ENCODE data around the gene ADM. TPM values are rescaled to one million over a fixed set of nuclear protein-coding genes. Genes with fewer than 3 reads are reported as not detected.
A peak's percentile ranks its signal among the peaks of the same experiment; 100 is the strongest.

Gene ADM
- total and polyA plus RNA-seq, 4 donors, result 9.7 to 33.1 (median 22.7) TPM

DNA sequence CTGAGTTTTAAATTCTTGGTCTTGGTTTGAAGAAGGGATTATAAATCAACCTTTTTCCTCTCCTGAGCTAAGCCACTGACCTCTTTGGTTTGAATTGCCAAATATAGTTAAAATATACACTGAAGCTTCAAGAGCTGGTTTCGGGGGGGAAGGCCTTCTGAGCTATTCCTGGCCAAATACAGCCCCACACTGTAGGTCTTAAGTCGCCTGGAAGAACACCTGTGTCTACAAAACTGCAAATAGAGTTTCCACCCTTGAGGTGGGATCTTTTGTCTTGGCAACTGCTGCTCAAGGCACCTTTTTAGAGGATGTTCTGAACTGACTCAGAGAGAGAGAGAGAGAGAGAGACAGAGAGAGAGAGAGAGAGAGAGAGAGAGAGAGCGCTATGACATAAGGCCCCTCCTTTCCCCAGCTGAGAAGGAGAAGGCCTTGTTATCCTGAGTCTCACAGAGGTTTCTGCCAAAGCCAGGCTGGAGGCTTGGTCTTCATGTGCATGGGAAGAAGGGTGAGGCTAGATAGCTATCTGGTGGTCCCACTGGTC, 5.5 kb downstream of the ADM start:
- Histone ChIP-seq H3K4me1 (ENCODE audit: control insufficient read depth in 4 of 4, insufficient read depth in 4 of 4, low read length in 3 of 4) (peaks cover 6 to 40% (median 24%) of the 10 kb centered on the region in 4 donors), H3K4me3 (ENCODE audit: low read depth in 1 of 3, low read length in 3 of 3) (no peak overlapping the region), H3K27ac (ENCODE audit: low read depth in 1 of 2, low read length in 2 of 2) (peak overlapping the region in 1 of 2 donors; percentile 96), H3K36me3 (ENCODE audit: control insufficient read depth in 4 of 4, insufficient read depth in 3 of 4, low read depth in 1 of 4, low read length in 3 of 4) (no peaks in the 10 kb centered on the region), H3K9me3 (ENCODE audit: control insufficient read depth in 4 of 4, low read length in 3 of 4) (no peaks in the 10 kb centered on the region), H3K27me3 (ENCODE audit: control insufficient read depth in 4 of 4, insufficient read depth in 4 of 4, low read length in 3 of 4) (no peaks in the 10 kb centered on the region), H3K9ac (ENCODE audit: low read depth in 1 of 2, low read length in 2 of 2) (no peak overlapping the region)
- WGBS, result 85% methylated on average over 3 of the region's 3 CpGs
- DNase-seq (ENCODE audit: low spot score), result no peak
- TF ChIP-seq JUND (IDR thresholded peaks at IDR 0.05), result no peak
- no peak for TF ChIP-seq NR2F2 (IDR thresholded peaks at IDR 0.05)
- TF ChIP-seq EGR1 (IDR thresholded peaks at IDR 0.05; ENCODE audit: low read depth in 2 of 2), result no peak
- TF ChIP-seq TAF1 (conservative IDR thresholded peaks at IDR 0.05), result no peak
- no peak for TF ChIP-seq FOXA2 (IDR thresholded peaks at IDR 0.05)
- no peak for TF ChIP-seq SP1 (IDR thresholded peaks at IDR 0.05)
- TF ChIP-seq GABPA (IDR thresholded peaks at IDR 0.05 in 1 of 2, conservative IDR thresholded peaks at IDR 0.05 in 1 of 2), result no peak
- no peak for TF ChIP-seq ATF3 (IDR thresholded peaks at IDR 0.05)
- TF ChIP-seq RAD21 (IDR thresholded peaks at IDR 0.05), result no peak
- no peak for TF ChIP-seq MAX (IDR thresholded peaks at IDR 0.05)
- no peak for TF ChIP-seq RXRA (IDR thresholded peaks at IDR 0.05)
- TF ChIP-seq, protein P1, sequence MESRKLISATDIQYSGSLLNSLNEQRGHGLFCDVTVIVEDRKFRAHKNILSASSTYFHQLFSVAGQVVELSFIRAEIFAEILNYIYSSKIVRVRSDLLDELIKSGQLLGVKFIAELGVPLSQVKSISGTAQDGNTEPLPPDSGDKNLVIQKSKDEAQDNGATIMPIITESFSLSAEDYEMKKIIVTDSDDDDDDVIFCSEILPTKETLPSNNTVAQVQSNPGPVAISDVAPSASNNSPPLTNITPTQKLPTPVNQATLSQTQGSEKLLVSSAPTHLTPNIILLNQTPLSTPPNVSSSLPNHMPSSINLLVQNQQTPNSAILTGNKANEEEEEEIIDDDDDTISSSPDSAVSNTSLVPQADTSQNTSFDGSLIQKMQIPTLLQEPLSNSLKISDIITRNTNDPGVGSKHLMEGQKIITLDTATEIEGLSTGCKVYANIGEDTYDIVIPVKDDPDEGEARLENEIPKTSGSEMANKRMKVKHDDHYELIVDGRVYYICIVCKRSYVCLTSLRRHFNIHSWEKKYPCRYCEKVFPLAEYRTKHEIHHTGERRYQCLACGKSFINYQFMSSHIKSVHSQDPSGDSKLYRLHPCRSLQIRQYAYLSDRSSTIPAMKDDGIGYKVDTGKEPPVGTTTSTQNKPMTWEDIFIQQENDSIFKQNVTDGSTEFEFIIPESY (IDR thresholded peaks at IDR 0.05), result no peak
- TF ChIP-seq HNF4A (conservative IDR thresholded peaks at IDR 0.05), result no peak
- TF ChIP-seq, protein P2, sequence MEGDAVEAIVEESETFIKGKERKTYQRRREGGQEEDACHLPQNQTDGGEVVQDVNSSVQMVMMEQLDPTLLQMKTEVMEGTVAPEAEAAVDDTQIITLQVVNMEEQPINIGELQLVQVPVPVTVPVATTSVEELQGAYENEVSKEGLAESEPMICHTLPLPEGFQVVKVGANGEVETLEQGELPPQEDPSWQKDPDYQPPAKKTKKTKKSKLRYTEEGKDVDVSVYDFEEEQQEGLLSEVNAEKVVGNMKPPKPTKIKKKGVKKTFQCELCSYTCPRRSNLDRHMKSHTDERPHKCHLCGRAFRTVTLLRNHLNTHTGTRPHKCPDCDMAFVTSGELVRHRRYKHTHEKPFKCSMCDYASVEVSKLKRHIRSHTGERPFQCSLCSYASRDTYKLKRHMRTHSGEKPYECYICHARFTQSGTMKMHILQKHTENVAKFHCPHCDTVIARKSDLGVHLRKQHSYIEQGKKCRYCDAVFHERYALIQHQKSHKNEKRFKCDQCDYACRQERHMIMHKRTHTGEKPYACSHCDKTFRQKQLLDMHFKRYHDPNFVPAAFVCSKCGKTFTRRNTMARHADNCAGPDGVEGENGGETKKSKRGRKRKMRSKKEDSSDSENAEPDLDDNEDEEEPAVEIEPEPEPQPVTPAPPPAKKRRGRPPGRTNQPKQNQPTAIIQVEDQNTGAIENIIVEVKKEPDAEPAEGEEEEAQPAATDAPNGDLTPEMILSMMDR (IDR thresholded peaks at IDR 0.05; ENCODE audit: low read depth, low read length, missing input control), result no peak
- no peak for TF ChIP-seq HNF4G (IDR thresholded peaks at IDR 0.05)
- TF ChIP-seq FOXA1 (IDR thresholded peaks at IDR 0.05), result no peak

DNA sequence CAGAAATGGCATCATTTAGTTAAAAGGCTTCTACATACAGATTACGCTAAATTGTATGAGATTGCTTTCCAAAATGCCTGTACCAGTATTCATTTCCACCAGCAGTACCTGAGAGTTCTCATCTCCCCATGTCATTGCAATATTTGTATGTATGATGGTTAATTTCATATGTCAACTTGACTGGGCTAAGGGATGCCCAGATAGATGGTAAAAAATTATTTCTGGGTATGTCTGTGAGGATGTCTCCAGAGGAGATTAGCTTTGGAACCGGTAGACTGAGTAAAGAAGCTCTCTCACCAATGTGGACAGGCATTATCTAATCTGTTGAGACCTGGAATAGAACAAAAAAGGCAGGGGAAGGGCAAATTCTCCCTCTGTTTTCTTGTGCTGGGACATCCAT, 6.9 kb downstream of the ADM start:
- no peak for DNase-seq (ENCODE audit: low spot score)
- Histone ChIP-seq H3K36me3 (ENCODE audit: control insufficient read depth in 4 of 4, insufficient read depth in 3 of 4, low read depth in 1 of 4, low read length in 3 of 4) (no peaks in the 10 kb centered on the region), H3K27me3 (ENCODE audit: control insufficient read depth in 4 of 4, insufficient read depth in 4 of 4, low read length in 3 of 4) (no peaks in the 10 kb centered on the region), H3K9ac (ENCODE audit: low read depth in 1 of 2, low read length in 2 of 2) (no peak overlapping the region), H3K4me3 (ENCODE audit: low read depth in 1 of 3, low read length in 3 of 3) (no peak overlapping the region), H3K4me1 (ENCODE audit: control insufficient read depth in 4 of 4, insufficient read depth in 4 of 4, low read length in 3 of 4) (peaks cover under 1 to 27% (median 16%) of the 10 kb centered on the region in 4 donors), H3K27ac (ENCODE audit: low read depth in 1 of 2, low read length in 2 of 2) (no peak overlapping the region), H3K9me3 (ENCODE audit: control insufficient read depth in 4 of 4, low read length in 3 of 4) (no peaks in the 10 kb centered on the region)
- TF ChIP-seq FOXA2 (IDR thresholded peaks at IDR 0.05), result no peak
- no peak for TF ChIP-seq MAX (IDR thresholded peaks at IDR 0.05)
- no peak for TF ChIP-seq SP1 (IDR thresholded peaks at IDR 0.05)
- no peak for TF ChIP-seq HNF4G (IDR thresholded peaks at IDR 0.05)
- TF ChIP-seq HNF4A (conservative IDR thresholded peaks at IDR 0.05), result no peak
- no peak for TF ChIP-seq RXRA (IDR thresholded peaks at IDR 0.05)
- TF ChIP-seq ATF3 (IDR thresholded peaks at IDR 0.05), result no peak
- no peak for TF ChIP-seq FOXA1 (IDR thresholded peaks at IDR 0.05)
- no peak for TF ChIP-seq YY1 (IDR thresholded peaks at IDR 0.05)
- no peak for TF ChIP-seq NR2F2 (IDR thresholded peaks at IDR 0.05)
- no peak for TF ChIP-seq TAF1 (conservative IDR thresholded peaks at IDR 0.05)
- no peak for TF ChIP-seq GABPA (IDR thresholded peaks at IDR 0.05 in 1 of 2, conservative IDR thresholded peaks at IDR 0.05 in 1 of 2)
- TF ChIP-seq JUND (IDR thresholded peaks at IDR 0.05), result no peak
- WGBS, result 93% methylated on average over 2 of the region's 2 CpGs

Data from liver (tissue), 9 donors.